Jurkat, Clone E6-1 (cell line): ENCODE results near the gene AASS.

Source experiments
- DNase-seq: peaks from one replicate; pipeline ENCODE4 v3.0.0-alpha.2; 2011; ENCODE audit warnings: low read depth, low spot score
- H3K4me3 ChIP-seq: 2 replicates; pipeline ENCODE4 v1.5.1; 2011; ENCODE audit warnings: mild to moderate bottlenecking, low read length, control low read depth, moderate library complexity

Gene AASS

DNA sequence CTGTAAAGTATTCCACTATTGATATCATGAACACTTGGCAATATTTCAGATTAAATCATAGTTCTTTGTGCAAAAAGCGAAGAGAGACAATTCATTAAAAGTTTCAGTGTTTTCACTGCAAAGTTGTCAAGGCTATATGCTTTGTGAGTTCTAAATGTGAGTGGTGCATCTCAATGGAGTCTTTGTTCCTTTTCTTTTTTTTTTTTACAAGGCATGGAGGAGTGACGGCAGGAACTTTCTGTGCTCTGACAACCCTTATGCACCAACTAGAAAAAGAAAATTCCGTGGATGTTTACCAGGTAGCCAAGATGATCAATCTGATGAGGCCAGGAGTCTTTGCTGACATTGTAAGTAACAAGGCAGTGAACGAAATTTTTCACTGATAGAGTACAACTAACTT lies 84.5 kb downstream of the AASS start:
- H3K4me3 ChIP-seq, result no peak overlapping the region
- no peak for DNase-seq

DNA sequence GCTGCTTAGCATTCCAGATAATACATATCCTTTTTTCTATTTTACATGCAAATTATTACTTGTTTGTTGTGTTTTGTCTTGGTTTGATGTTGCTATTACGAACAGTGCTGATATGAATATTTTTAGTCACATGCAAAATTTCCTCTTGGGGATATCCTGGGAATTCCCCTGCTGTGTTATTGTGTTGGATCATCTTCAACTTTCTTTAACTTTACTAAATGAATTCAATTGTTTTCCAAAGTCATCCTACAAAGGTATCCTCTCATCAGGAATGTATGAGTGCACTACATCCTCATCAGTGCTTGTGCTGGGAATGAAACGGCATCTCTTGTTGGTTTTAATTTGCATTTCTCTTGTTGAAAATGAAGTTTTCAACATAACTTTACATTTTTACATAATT lies 87.1 kb downstream of the AASS start:
- H3K4me3 ChIP-seq, result no peak overlapping the region
- DNase-seq, result no peak

DNA sequence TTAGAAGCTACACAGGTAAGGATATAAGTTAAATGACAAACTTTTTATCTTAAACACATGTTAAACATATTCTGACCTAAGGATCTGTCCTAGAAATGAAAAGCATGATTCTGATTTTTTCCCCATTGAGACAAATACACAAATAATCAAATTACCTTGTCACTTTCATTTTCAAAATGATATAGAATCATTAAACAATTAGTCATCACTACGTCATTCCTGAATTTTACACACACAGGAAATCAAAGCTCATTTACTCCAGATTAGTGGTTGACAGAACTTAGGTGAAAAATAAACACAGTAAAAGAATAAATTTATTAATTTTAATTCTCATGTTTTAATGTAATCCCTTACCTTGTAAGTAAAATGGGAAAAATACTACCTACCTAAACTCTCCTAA lies 89.0 kb downstream of the AASS start:
- DNase-seq, result no peak
- no peak overlapping the region for H3K4me3 ChIP-seq

DNA sequence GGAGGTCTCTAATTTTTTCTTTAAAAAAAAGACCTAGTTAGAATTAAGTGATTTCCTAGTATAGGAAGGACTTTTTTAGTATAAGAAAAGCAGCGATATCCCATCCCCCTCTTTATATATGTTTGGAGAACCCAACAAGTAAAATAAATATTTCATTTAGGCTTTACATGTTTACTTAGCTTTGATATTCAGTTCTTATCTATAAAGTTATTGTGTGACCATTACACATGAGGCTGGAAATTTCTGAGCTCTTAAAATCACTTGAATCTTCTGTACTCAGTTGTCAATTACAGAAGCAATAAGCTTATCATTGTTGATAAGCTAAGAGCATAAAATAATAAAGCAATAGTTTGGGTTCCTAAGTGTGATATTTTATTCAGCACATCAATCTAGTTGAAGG lies 89.7 kb downstream of the AASS start:
- no peak overlapping the region for H3K4me3 ChIP-seq

DNA sequence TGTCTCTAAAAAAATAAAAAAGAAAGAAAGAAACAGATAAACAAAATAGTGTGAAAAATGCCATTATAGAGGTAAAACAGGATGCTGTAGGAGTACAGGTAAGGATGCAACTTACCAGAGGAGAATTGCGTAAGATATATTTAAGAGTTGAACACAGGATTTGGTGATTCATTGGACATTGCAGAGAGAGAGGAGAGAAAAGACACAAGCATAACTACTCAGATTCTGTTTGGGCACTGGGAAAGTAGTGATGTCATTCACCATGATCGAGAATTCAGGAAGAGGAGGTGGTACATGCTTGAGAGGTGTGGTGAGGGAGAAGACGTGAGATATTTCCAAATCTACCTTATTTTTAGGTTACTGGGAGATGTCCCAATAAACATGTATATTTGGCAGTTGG lies 97.6 kb downstream of the AASS start:
- no peak overlapping the region for H3K4me3 ChIP-seq
- DNase-seq, result no peak

More for the DNA sequence above, 89.7 kb downstream of the AASS start:
- no peak for DNase-seq

DNA sequence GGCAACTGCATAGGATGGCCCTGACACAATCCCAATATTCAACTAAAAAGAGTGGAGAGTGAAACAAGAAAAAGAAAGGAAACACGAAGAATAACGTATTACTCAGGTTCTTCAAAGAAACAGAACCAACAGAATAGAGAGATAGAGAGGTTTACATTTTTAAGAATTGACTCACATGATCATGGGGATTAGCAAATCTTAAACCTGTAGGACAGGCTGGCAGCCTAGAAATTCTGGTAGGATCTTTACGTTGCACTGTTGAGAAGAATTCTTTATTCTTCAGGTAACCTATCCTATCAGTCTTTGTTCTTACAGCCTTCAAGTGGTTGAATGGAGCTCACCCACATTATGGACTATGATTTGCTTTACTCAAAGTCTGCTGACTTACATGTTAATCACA lies 103.9 kb downstream of the AASS start:
- no peak for DNase-seq
- no peak overlapping the region for H3K4me3 ChIP-seq

DNA sequence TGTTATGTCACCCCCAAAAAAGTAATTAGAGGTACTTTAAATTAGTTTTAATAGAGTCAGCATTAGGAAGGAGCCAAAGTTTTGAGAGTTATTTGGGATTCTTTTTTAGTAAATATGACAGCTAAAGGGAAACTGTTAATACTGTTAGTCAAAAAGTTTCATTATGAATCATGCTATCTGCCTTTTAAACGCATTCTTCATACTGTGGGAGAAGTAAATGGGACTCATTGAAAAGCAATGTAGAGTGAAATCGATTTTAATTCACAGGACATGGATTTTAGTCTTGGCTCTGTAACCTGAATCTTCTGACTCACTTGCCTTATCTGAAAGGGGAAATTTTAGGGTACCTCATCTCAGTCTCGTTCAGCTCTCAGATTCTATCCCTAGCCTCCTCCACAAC lies 105.1 kb downstream of the AASS start:
- no peak overlapping the region for H3K4me3 ChIP-seq
- DNase-seq, result no peak

DNA sequence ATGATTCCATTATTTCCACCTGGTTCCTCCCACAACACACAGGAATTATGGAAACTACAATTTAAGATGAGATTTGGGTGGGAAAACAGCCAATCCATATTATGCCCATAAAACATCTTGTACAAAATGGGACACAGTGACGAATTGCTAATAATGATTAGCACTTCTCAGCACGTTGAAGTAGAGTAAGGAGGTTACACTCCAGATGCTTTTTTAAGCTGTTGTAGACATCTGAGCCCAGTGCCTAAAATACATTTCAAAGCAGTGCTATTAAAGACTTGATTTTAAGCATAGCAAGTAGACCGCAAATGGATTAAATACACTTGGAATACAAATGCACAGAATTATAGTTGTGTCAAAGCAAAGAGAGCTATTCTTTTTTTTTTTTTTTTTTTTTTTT lies 105.9 kb downstream of the AASS start:
- no peak for DNase-seq
- H3K4me3 ChIP-seq, result no peak overlapping the region

DNA sequence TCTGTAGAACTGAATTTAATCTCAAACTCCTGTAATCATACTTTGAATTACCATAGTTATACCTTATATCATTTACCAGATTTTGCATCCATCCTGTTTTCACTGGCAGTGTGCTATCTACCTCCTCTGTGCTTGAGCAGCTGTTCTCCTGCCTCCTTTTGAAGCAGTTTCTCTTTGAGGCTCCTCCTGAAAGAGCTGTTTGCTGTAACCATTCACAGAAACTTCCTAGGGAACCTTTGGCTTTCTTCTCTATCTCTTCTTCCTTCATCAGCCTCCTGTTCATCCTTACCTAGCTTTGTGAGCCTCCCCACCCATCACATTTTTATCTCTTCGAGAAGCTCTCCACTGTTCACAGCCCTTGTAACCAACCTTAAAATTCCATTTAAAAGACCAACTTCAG lies 108.2 kb downstream of the AASS start:
- no peak for DNase-seq
- H3K4me3 ChIP-seq, result no peak overlapping the region

DNA sequence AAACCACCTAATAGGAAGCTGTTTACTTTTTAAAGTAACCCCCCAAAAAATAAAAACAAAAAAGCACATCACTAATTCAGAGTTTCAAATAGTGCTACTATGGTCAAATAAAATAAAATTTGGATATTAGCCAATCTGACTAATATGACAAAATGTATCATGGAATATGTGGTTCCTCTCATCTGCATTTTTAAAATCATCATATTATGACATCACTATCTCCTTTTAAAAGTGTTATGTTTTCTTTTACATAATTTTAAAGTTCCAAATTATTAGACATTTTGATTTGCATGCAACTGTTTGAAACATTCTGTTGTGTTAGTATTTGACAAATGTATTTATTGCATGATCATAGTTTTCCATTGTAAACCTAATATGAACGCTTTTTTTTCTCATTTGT lies 110.4 kb downstream of the AASS start:
- no peak for DNase-seq
- H3K4me3 ChIP-seq, result no peak overlapping the region

DNA sequence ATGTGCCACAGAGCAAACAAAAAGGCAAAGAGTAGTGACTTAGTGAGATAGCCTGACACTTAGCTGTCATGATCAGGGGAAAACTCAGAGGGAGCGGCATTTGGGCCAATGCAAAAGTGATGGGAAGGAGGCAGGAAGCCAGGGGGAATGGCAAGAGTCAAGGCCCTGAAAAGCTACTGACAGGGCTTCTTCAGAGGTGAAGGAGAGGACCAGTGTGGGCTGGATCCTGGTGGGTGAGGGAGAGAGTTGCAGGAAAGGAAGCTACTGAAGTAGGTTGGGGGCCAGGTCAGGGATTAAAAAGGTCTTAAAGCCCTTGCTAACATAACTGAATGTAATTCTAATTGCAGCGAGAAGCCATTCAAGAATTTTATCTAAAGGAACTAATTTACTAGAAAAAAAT lies 117.0 kb downstream of the AASS start:
- no peak for DNase-seq
- no peak overlapping the region for H3K4me3 ChIP-seq
